Measurements from ENCODE around the gene CLN3. TPM values are rescaled to one million over a fixed set of nuclear protein-coding genes. Genes with fewer than 3 reads are reported as not detected.

The CLN3 gene
- total and polyA plus RNA-seq, 2 of the 13 experiments (the other 11 are each of a cell fraction or from before 2014, with no cell fraction given) = 23.4 to 46.8 TPM

- TF ChIP-seq IKZF4 (CRISPR knock-in tag; IDR thresholded peaks at IDR 0.05; ENCODE audit: borderline replicate concordance, low read depth, not compliant biosample characterization) (no peak), SMAD3 (CRISPR knock-in tag; IDR thresholded peaks at IDR 0.05) (0 out of 2 replicates have a peak, but pooled peaks have one; percentile 45), POLR2AphosphoS5 (IDR thresholded peaks at IDR 0.05; ENCODE audit: low read depth, low read length) (no peak), CREM (IDR thresholded peaks at IDR 0.05) (peak; percentile 67), CREM (CRISPR knock-in tag; IDR thresholded peaks at IDR 0.05) (no peak), HNF4A (CRISPR knock-in tag; IDR thresholded peaks at IDR 0.05) (peak; percentile 93), PBX3 (CRISPR knock-in tag; IDR thresholded peaks at IDR 0.05; ENCODE audit: borderline replicate concordance) (no peak), SIN3A (IDR thresholded peaks at IDR 0.05; ENCODE audit: borderline replicate concordance, low read depth, low read length) (no peak), ZXDC (CRISPR knock-in tag; IDR thresholded peaks at IDR 0.05) (no peak), SMYD3 (CRISPR knock-in tag; IDR thresholded peaks at IDR 0.05) (no peak), CREB1 (IDR thresholded peaks at IDR 0.05) (no peak), CREB1 (CRISPR knock-in tag; IDR thresholded peaks at IDR 0.05) (no peak), ZNF775 (CRISPR knock-in tag; IDR thresholded peaks at IDR 0.05; ENCODE audit: borderline replicate concordance) (0 out of 2 replicates have a peak, but pooled peaks have one; percentile 57), CHCHD3 (CRISPR knock-in tag; IDR thresholded peaks at IDR 0.05) (no peak), THAP11 (CRISPR knock-in tag; IDR thresholded peaks at IDR 0.05) (peak; percentile 73), ZNF569 (CRISPR knock-in tag; IDR thresholded peaks at IDR 0.05; ENCODE audit: borderline replicate concordance) (no peak), ZNF350 (CRISPR knock-in tag; IDR thresholded peaks at IDR 0.05; ENCODE audit: borderline replicate concordance, low read depth) (peak; percentile 51)
- TF ChIP-seq, protein P1, sequence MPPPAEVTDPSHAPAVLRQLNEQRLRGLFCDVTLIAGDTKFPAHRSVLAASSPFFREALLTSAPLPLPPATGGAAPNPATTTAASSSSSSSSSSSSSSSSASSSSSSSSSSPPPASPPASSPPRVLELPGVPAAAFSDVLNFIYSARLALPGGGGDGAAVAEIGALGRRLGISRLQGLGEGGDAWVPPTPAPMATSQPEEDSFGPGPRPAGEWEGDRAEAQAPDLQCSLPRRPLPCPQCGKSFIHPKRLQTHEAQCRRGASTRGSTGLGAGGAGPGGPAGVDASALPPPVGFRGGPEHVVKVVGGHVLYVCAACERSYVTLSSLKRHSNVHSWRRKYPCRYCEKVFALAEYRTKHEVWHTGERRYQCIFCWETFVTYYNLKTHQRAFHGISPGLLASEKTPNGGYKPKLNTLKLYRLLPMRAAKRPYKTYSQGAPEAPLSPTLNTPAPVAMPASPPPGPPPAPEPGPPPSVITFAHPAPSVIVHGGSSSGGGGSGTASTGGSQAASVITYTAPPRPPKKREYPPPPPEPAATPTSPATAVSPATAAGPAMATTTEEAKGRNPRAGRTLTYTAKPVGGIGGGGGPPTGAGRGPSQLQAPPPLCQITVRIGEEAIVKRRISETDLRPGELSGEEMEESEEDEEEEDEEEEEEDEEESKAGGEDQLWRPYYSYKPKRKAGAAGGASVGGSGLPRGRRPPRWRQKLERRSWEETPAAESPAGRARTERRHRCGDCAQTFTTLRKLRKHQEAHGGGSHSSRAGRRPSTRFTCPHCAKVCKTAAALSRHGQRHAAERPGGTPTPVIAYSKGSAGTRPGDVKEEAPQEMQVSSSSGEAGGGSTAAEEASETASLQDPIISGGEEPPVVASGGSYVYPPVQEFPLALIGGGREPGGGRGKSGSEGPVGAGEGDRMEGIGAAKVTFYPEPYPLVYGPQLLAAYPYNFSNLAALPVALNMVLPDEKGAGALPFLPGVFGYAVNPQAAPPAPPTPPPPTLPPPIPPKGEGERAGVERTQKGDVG (CRISPR knock-in tag; IDR thresholded peaks at IDR 0.05; ENCODE audit: borderline replicate concordance) = no peak
- TF ChIP-seq, protein P2, sequence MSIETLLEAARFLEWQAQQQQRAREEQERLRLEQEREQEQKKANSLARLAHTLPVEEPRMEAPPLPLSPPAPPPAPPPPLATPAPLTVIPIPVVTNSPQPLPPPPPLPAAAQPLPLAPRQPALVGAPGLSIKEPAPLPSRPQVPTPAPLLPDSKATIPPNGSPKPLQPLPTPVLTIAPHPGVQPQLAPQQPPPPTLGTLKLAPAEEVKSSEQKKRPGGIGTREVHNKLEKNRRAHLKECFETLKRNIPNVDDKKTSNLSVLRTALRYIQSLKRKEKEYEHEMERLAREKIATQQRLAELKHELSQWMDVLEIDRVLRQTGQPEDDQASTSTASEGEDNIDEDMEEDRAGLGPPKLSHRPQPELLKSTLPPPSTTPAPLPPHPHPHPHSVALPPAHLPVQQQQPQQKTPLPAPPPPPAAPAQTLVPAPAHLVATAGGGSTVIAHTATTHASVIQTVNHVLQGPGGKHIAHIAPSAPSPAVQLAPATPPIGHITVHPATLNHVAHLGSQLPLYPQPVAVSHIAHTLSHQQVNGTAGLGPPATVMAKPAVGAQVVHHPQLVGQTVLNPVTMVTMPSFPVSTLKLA (IDR thresholded peaks at IDR 0.05) = no peak
- TF ChIP-seq, protein P3, sequence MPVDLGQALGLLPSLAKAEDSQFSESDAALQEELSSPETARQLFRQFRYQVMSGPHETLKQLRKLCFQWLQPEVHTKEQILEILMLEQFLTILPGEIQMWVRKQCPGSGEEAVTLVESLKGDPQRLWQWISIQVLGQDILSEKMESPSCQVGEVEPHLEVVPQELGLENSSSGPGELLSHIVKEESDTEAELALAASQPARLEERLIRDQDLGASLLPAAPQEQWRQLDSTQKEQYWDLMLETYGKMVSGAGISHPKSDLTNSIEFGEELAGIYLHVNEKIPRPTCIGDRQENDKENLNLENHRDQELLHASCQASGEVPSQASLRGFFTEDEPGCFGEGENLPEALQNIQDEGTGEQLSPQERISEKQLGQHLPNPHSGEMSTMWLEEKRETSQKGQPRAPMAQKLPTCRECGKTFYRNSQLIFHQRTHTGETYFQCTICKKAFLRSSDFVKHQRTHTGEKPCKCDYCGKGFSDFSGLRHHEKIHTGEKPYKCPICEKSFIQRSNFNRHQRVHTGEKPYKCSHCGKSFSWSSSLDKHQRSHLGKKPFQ (CRISPR knock-in tag; IDR thresholded peaks at IDR 0.05; ENCODE audit: insufficient replicate concordance) = no peak
Measured at GRCh38 chr16:28505489-28506137, 13.7 kb upstream of the CLN3 start (continued).

Measured in HepG2 (cell line).